HepG2 (cell line): ENCODE data around the gene PLIN5. TPM values are rescaled to one million over a fixed set of nuclear protein-coding genes. Genes with fewer than 3 reads are reported as not detected.
A peak's percentile ranks its signal among the peaks of the same experiment; 100 is the strongest.

Experiments
- HOXA9 ChIP-seq: sonication (generic); formaldehyde crosslinking; IDR thresholded peaks from 2 replicates; pipeline ENCODE4 v1.8.1; 2022; ENCODE audit warnings: missing genetic modification reagents, mild to moderate bottlenecking, moderate library complexity, borderline replicate concordance
- KLF16 ChIP-seq, 2 experiments: sonication (generic) in 1 of 2; formaldehyde crosslinking in 1 of 2; IDR thresholded peaks; 2 replicates each; pipeline versions ENCODE4 v1.6.1 to v1.8.0; 2016 to 2023; ENCODE audit warnings: missing genetic modification reagents in 2 of 2, missing compliant biosample characterization in 1 of 2
- NFRKB ChIP-seq: fragments of 450-650 bp; IDR thresholded peaks from 2 replicates; pipeline ENCODE4 v1.6.1; 2017
- NKX3-1 ChIP-seq: sonication (generic); formaldehyde crosslinking; IDR thresholded peaks from 2 replicates; pipeline ENCODE4 v1.5.0; 2020; ENCODE audit warnings: missing genetic modification reagents
- NONO ChIP-seq, 2 experiments: fragments of 450-650 bp in 1 of 2; sonication (generic) in 1 of 2; formaldehyde crosslinking in 1 of 2; IDR thresholded peaks in 1 of 2; conservative IDR thresholded peaks in 1 of 2; 2 replicates each; pipeline versions ENCODE4 v1.6.1 to v1.8.0; 2017 to 2022; ENCODE audit warnings: mild to moderate bottlenecking in 1 of 2, missing genetic modification reagents in 1 of 2, moderate library complexity in 1 of 2
- POLR2A ChIP-seq, 2 experiments: IDR thresholded peaks; 2 replicates each; pipeline ENCODE4 v1.6.1; 2011; ENCODE audit warnings: low read depth in 2 of 2, low read length in 2 of 2, mild to moderate bottlenecking in 1 of 2, moderate library complexity in 1 of 2; ENCODE audit not compliant: insufficient read depth in 1 of 2
- SATB2 ChIP-seq: sonication (generic); formaldehyde crosslinking; IDR thresholded peaks from 2 replicates; pipeline ENCODE4 v1.5.0; 2020; ENCODE audit warnings: missing genetic modification reagents
- SOX6 ChIP-seq, 2 experiments: fragments of 450-650 bp in 1 of 2; sonication (generic) in 1 of 2; formaldehyde crosslinking in 1 of 2; IDR thresholded peaks; 2 replicates each; pipeline versions ENCODE4 v1.4.0 to v1.6.1; 2017 to 2020; ENCODE audit warnings: antibody characterized with exemption in 1 of 2, mild to moderate bottlenecking in 1 of 2, missing genetic modification reagents in 1 of 2
- SP1 ChIP-seq, 2 experiments: fragments of 450-650 bp in 1 of 2; sonication (generic) in 1 of 2; formaldehyde crosslinking in 1 of 2; IDR thresholded peaks; 2 replicates each; pipeline versions ENCODE4 v1.4.0 to v1.6.1; 2016 to 2020; ENCODE audit warnings: missing genetic modification reagents in 1 of 2
- TARDBP ChIP-seq: sonication (generic); formaldehyde crosslinking; IDR thresholded peaks from 2 replicates; pipeline ENCODE4 v1.8.0; 2022; ENCODE audit warnings: mild to moderate bottlenecking, missing genetic modification reagents
- ZBTB21 ChIP-seq: sonication (generic); formaldehyde crosslinking; IDR thresholded peaks from 2 replicates; pipeline ENCODE4 v1.4.0; 2020; ENCODE audit warnings: missing genetic modification reagents
- ZNF543 ChIP-seq: sonication (generic); formaldehyde crosslinking; IDR thresholded peaks from 2 replicates; pipeline ENCODE4 v1.4.0; 2020; ENCODE audit warnings: mild to moderate bottlenecking, missing genetic modification reagents
- ZNF598 ChIP-seq: sonication (generic); formaldehyde crosslinking; IDR thresholded peaks from 2 replicates; pipeline ENCODE4 v1.5.1; 2020; ENCODE audit warnings: mild to moderate bottlenecking, missing genetic modification reagents, borderline replicate concordance
- ZNF605 ChIP-seq: sonication (generic); formaldehyde crosslinking; IDR thresholded peaks from 2 replicates; pipeline ENCODE4 v1.8.0; 2022; ENCODE audit warnings: mild to moderate bottlenecking, missing genetic modification reagents
- ZNF839 ChIP-seq: sonication (generic); formaldehyde crosslinking; IDR thresholded peaks from 2 replicates; pipeline ENCODE4 v1.4.0; 2020; ENCODE audit warnings: missing genetic modification reagents, mild to moderate bottlenecking, borderline replicate concordance
- polyA plus RNA-seq, 8 experiments: library from polyadenylated mRNA; depleted of rRNA in 3 of 8; stranded (reverse) in 7 of 8; unstranded in 1 of 8; fragments of >200 nt; fragmentation: Illumina TruSeq in 4 of 8; extraction: Trizol in 4 of 8; gene quantifications; 2 replicates each; pipeline versions ENCODE4 v1.2.1 to v1.2.3, GENCODE V29; 2011 to 2016; ENCODE audit warnings: low read depth in 4 of 8, missing spikeins in 1 of 8, mixed read lengths in 1 of 8; ENCODE audit not compliant: insufficient read depth in 1 of 8
- total RNA-seq, 5 experiments: library from RNA; depleted of rRNA; stranded (reverse); fragments of >200 nt; fragmentation: Illumina TruSeq; extraction: Trizol; gene quantifications; 2 replicates each; pipeline ENCODE4 v1.2.3, GENCODE V29; 2016; ENCODE audit warnings: low read depth in 1 of 5
- TF ChIP-seq, protein P1 (sequence below): sonication (generic); formaldehyde crosslinking; IDR thresholded peaks from 2 replicates; pipeline ENCODE4 v1.9.0; 2021; ENCODE audit warnings: missing genetic modification reagents, borderline replicate concordance

Gene PLIN5
- total and polyA plus RNA-seq, 2 of the 13 experiments (the other 11 are each of a cell fraction or from before 2014, with no cell fraction given): 1.8 to 4.8 TPM

DNA sequence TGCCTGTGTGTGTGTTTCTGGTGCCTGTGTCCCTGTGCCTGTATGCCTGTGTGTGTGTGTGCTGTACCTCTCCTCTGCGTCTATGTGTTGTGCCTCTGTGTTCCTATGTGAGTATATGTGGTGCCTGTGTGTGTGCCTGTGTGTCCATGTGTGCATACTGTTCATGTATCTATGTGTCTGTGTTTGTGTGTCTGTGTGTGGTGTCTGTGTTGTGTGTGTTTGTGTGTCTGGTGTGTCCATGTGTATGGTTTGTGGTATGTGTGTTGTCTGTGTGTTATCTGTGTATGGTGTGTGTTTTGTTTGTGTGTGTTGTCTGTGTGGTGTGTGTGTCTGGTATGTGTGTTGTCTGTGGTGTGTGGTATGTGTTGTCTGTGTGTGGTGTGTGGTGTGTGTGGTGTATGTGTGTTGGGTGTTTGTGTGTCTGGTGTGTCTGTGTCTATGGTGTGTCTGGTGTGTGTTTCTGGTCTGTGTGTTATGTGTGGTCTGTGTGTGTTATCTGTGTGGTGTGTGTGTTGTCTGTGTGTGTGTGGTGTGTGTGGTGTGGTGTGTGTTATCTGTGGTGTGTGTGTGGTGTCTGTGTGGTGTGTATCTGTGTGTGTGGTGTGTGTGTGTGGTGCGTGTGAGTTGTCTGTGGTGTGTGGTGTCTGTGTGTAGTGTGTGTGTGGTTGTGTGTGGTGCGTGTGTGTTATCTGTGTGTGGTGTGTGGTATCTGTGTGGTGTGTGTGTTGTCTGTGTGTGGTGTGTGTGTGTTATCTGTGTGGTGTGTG lies 42.5 kb downstream of the PLIN5 start (continued):
- TF ChIP-seq KLF16 (CRISPR knock-in tag; IDR thresholded peaks at IDR 0.05) (0 out of 4 replicates have a peak, but pooled peaks of 1 of the 2 experiments have one; percentile 56), SATB2 (no peak), NFRKB (0 out of 2 replicates have a peak, but pooled peaks have one; percentile 7), SP1 (IDR thresholded peaks at IDR 0.05) (peak; percentile 63; the same call in 1 of the 2 replicates), SP1 (CRISPR knock-in tag; IDR thresholded peaks at IDR 0.05) (no peak), HOXA9 (0 out of 2 replicates have a peak, but pooled peaks have one; percentile 34), SOX6 (IDR thresholded peaks at IDR 0.05) (peak; percentile 67; the same call in 1 of the 2 replicates), SOX6 (CRISPR knock-in tag; IDR thresholded peaks at IDR 0.05) (no peak), NKX3-1 (CRISPR knock-in tag) (no peak), ZNF605 (CRISPR knock-in tag) (no peak), ZNF598 (no peak), TARDBP (peak; percentile 60; the same call in 1 of the 2 replicates), ZNF839 (no peak), ZNF543 (CRISPR knock-in tag) (no peak), POLR2A (IDR thresholded peaks at IDR 0.05; ENCODE audit: insufficient read depth in 1 of 2, low read depth in 2 of 2, low read length in 2 of 2) (0 out of 4 replicates have a peak, but pooled peaks of 1 of the 2 experiments have one; percentile 5), ZBTB21 (CRISPR knock-in tag) (no peak), NONO (IDR thresholded peaks at IDR 0.05) (peak; percentile 23; the same call in 1 of the 2 replicates), NONO (CRISPR knock-in tag; conservative IDR thresholded peaks at IDR 0.05) (no peak)
- TF ChIP-seq, protein P1, sequence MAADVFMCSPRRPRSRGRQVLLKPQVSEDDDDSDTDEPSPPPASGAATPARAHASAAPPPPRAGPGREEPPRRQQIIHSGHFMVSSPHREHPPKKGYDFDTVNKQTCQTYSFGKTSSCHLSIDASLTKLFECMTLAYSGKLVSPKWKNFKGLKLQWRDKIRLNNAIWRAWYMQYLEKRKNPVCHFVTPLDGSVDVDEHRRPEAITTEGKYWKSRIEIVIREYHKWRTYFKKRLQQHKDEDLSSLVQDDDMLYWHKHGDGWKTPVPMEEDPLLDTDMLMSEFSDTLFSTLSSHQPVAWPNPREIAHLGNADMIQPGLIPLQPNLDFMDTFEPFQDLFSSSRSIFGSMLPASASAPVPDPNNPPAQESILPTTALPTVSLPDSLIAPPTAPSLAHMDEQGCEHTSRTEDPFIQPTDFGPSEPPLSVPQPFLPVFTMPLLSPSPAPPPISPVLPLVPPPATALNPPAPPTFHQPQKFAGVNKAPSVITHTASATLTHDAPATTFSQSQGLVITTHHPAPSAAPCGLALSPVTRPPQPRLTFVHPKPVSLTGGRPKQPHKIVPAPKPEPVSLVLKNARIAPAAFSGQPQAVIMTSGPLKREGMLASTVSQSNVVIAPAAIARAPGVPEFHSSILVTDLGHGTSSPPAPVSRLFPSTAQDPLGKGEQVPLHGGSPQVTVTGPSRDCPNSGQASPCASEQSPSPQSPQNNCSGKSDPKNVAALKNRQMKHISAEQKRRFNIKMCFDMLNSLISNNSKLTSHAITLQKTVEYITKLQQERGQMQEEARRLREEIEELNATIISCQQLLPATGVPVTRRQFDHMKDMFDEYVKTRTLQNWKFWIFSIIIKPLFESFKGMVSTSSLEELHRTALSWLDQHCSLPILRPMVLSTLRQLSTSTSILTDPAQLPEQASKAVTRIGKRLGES (CRISPR knock-in tag): no peak
